Parathyroid adenoma (tissue), 2 donors: Measurements from ENCODE around the gene TECTA.
"Not testable (repeated sequence)": the region's sequence is repeated elsewhere in the genome, so short reads cannot be mapped to it uniquely, and the experiment has no call there.

Experiments used
- H2AFZ ChIP-seq: fragments of 300-600 bp; sonication (generic); one replicate; pipeline ENCODE4 v1.7.0; 2017; ENCODE audit warnings: antibody characterized with exemption, mild to moderate bottlenecking
- H3K27ac ChIP-seq: fragments of 300-600 bp; sonication (generic); one replicate; pipeline ENCODE4 v1.7.0; 2017
- H3K27me3 ChIP-seq: fragments of 300-600 bp; sonication (generic); one replicate; pipeline ENCODE4 v1.7.0; 2017; ENCODE audit warnings: low read length; ENCODE audit not compliant: control insufficient read depth, insufficient read depth
- H3K36me3 ChIP-seq: fragments of 300-600 bp; sonication (generic); one replicate; pipeline ENCODE4 v1.7.0; 2017; ENCODE audit warnings: low read length; ENCODE audit not compliant: control insufficient read depth, insufficient read depth
- H3K4me1 ChIP-seq: fragments of 300-600 bp; sonication (generic); one replicate; pipeline ENCODE4 v1.7.0; 2017; ENCODE audit warnings: control low read depth
- H3K4me2 ChIP-seq: fragments of 300-600 bp; sonication (generic); one replicate; pipeline ENCODE4 v1.7.0; 2017; ENCODE audit warnings: low read length
- H3K4me3 ChIP-seq: fragments of 300-600 bp; sonication (generic); one replicate; pipeline ENCODE4 v1.7.0; 2017; ENCODE audit warnings: low read depth, low read length
- H3K79me2 ChIP-seq: fragments of 300-600 bp; sonication (generic); one replicate; pipeline ENCODE4 v1.7.0; 2017; ENCODE audit warnings: control low read depth
- H3K9ac ChIP-seq: fragments of 300-600 bp; sonication (generic); one replicate; pipeline ENCODE4 v1.7.0; 2017; ENCODE audit warnings: mild to moderate bottlenecking
- H3K9me3 ChIP-seq: fragments of 300-600 bp; sonication (generic); one replicate; pipeline ENCODE4 v1.7.0; 2017; ENCODE audit warnings: low read length; ENCODE audit not compliant: control insufficient read depth
- TF ChIP-seq, protein P1 (sequence below): fragments of 300-600 bp; sonication (generic); IDR thresholded peaks from one replicate; pipeline ENCODE4 v1.7.0; 2017; ENCODE audit warnings: antibody characterized with exemption, mild to moderate bottlenecking
- donor health status: primary hyperparathyroidism.

Gene TECTA

DNA sequence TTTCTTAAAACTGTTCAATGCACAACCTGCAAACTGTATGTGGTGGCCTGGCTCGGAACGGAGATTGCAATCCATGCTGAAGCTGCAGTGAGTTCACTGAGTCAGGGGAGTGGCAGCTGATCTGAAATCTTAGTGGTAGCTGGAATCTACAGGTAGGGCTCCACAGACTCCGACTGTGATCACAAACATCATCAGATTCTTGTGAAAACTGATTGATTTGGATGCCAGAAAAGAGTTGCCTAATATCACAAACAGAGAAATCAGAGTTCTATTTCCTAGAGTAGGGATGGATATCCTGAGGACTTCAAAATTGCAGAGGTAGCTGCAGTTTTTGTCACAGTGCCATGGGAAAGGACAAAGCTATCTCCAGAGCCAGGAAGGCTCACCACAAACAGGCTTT, 134.0 kb downstream of the TECTA start:
- TF ChIP-seq, protein P1, sequence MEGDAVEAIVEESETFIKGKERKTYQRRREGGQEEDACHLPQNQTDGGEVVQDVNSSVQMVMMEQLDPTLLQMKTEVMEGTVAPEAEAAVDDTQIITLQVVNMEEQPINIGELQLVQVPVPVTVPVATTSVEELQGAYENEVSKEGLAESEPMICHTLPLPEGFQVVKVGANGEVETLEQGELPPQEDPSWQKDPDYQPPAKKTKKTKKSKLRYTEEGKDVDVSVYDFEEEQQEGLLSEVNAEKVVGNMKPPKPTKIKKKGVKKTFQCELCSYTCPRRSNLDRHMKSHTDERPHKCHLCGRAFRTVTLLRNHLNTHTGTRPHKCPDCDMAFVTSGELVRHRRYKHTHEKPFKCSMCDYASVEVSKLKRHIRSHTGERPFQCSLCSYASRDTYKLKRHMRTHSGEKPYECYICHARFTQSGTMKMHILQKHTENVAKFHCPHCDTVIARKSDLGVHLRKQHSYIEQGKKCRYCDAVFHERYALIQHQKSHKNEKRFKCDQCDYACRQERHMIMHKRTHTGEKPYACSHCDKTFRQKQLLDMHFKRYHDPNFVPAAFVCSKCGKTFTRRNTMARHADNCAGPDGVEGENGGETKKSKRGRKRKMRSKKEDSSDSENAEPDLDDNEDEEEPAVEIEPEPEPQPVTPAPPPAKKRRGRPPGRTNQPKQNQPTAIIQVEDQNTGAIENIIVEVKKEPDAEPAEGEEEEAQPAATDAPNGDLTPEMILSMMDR: no peak
- no peaks in the 10 kb centered on the region for H3K36me3 ChIP-seq
- no peaks in the 10 kb centered on the region for H3K4me1 ChIP-seq
- no peaks in the 10 kb centered on the region for H3K79me2 ChIP-seq
- no peak overlapping the region for H3K27ac ChIP-seq
- no peaks in the 10 kb centered on the region for H3K9me3 ChIP-seq
- H3K9ac ChIP-seq: no peak overlapping the region
- no peak overlapping the region for H2AFZ ChIP-seq
- H3K4me2 ChIP-seq: no peak overlapping the region
- no peaks in the 10 kb centered on the region for H3K27me3 ChIP-seq
- H3K4me3 ChIP-seq: no peak overlapping the region

DNA sequence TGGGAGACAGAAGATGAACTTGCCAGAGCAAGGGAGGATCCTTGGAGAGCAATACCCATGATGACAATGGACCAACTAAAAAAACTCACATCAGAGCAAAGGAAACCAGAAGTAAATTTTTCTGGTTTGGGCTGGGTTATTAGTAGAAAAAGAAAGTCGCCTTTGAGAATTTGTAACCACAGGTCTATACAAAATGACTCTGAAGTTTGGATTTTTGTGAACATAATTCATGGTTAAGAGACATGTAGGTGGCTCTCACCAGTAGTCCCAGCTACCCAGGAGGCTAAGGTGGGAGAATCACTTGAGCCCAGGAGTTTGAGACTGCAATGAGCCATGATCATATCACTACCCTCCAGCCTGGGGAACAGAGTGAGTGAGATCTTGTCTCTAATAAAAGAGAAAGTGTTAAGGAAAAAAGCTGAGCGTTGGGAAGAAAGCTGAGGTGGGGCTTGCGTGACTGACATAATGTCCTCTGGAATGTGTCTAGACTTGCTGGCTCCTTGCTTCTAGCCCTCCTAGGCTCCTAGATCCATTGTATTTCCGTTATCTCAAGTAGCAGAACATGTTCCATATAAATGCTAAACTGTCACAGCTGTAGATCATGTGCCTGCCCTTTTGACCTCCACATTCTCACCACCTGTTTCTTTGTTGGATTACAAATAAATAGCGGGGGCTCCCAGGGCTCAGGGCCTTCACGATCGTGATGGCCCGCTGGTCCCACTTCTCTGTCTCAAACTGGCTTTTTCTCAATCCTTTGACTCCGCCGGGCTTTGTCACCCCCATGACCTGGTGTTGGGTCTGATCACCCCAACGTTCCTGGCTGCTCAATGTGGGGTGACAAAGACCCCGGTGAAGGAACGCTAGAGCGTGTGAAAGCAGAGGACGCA, 135.3 kb downstream of the TECTA start:
- Histone ChIP-seq H3K79me2 (no peaks in the 10 kb centered on the region), H3K4me2 (no peak overlapping the region), H3K9ac (no peak overlapping the region), H3K27me3 (no peaks in the 10 kb centered on the region), H2AFZ (no peak overlapping the region), H3K9me3 (no peaks in the 10 kb centered on the region), H3K27ac (no peak overlapping the region), H3K4me3 (no peak overlapping the region), H3K4me1 (no peaks in the 10 kb centered on the region), H3K36me3 (no peaks in the 10 kb centered on the region)
- TF ChIP-seq, protein P1: no peak

DNA sequence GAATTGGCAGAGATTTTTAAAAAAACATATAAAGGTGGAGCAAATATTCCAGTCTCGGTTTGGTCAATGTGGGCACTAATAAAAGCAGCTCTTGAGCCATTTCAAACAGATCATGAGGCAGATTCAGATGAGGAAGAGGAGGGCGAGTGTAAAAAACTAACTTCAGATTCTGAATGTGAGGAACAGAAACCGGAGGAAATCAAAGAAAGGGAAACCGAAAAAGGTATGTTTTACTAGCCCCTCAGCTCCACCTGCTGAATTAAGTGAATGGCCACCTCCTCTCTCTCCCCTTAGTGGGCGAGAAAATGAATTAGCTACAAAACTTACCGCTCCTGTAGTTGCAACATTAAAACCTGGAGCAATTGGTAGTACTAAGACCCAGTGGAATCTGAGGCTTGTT, 136.2 kb downstream of the TECTA start:
- not testable (repeated sequence) for H3K36me3 ChIP-seq, H3K4me2 ChIP-seq, H3K79me2 ChIP-seq, H3K4me3 ChIP-seq, H3K9me3 ChIP-seq, H3K9ac ChIP-seq, H3K4me1 ChIP-seq, H2AFZ ChIP-seq, H3K27ac ChIP-seq, H3K27me3 ChIP-seq

DNA sequence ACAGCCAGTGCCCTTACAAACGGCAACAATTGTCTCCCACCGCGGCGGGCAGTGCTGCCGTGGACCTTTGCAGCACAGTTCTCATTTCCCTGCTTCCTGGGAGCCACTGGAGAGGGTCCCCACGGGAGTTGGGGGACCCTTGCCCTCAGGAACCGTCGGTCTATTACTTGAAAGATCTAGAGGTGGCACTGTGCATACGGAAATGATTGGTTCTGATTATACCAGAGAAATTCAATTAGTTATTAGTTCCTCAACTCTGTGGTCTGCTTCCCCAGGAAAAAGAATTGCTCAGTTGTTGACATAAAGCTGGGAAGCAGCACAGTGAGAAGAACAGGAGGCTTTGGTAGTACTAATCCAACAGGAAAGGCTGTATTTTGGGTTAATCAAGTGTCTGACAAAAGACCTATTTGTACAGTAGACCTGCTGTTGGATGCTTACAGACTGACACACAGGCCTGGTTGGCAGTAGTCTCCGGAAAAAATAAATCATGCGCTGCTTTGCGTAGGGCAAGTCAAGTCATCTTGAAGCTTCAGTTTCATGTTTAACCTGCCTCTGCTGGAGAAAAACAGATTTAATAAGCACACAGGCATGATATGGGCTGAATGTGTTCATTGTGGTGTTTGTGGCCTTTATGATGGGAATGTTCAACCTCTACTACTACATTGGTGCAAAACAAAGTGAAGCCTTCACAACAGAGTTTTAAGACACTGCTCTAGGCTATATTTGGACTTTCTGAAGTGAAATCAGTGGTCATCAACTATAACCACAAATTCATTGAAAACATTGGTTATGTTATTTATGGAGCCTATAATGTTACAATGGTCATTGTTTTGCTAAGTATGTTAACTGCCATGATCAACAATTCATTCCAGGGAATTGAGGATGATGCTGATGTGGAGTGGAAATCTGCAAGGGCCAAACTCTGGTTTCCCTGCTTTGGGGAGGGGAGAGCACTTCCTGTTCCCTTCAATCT, 136.9 kb downstream of the TECTA start:
- Histone ChIP-seq H2AFZ (no peak overlapping the region), H3K27me3 (no peaks in the 10 kb centered on the region), H3K4me1 (no peaks in the 10 kb centered on the region), H3K27ac (no peak overlapping the region), H3K9ac (no peak overlapping the region), H3K9me3 (no peaks in the 10 kb centered on the region), H3K79me2 (no peaks in the 10 kb centered on the region), H3K36me3 (no peaks in the 10 kb centered on the region), H3K4me3 (no peak overlapping the region), H3K4me2 (no peak overlapping the region)
- TF ChIP-seq, protein P1: no peak

DNA sequence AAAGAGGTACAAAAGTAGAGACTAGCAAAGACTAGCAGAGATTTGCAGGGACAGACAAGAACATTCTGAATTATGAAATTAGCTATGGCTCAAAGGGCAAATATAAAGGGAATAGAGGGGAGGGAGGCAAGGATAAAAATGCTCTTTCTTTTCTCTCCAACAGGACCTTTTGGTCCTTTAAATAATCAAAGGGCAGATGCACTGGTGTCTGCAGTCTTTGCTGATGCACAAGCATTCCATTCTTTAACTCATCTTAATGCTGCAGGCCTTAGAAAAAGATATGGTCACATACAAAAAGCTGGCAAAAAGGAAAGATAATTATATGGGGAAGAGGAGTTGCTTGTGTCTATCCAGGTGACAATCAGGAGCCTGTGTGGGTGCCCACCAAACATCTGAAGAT, 137.9 kb downstream of the TECTA start:
- TF ChIP-seq, protein P1: no peak
- no peaks in the 10 kb centered on the region for H3K4me1 ChIP-seq
- no peaks in the 10 kb centered on the region for H3K36me3 ChIP-seq
- H2AFZ ChIP-seq: no peak overlapping the region
- H3K9me3 ChIP-seq: no peaks in the 10 kb centered on the region
- no peaks in the 10 kb centered on the region for H3K27me3 ChIP-seq
- H3K27ac ChIP-seq: no peak overlapping the region
- no peak overlapping the region for H3K4me2 ChIP-seq
- H3K4me3 ChIP-seq: no peak overlapping the region
- H3K9ac ChIP-seq: no peak overlapping the region
- no peaks in the 10 kb centered on the region for H3K79me2 ChIP-seq

DNA sequence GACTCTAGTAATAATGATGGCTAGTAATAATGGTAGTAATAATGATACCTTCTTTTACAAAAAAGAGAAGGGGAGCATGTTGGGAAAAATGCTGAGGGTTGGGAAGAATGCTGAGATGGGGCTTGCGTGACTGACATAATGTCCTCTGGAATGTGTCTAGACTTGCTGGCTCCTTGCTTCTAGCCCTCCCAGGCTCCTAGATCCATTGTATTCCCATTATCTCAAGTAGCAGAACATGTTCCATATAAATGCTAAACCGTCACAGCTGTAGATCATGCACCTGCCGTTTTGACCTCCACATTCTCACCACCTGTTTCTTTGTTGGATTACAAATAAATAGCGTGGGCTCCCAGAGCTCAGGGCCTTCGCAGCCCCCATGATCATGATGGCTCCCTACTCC, 139.0 kb downstream of the TECTA start:
- not testable (repeated sequence) for H3K27me3 ChIP-seq, H3K4me3 ChIP-seq, H2AFZ ChIP-seq, H3K9me3 ChIP-seq, H3K4me1 ChIP-seq, H3K36me3 ChIP-seq, H3K4me2 ChIP-seq, H3K79me2 ChIP-seq, H3K9ac ChIP-seq, H3K27ac ChIP-seq
